ENCODE measurements around the gene DIRAS2.

The DIRAS2 gene

GRCh38 chr9:90611568-90611967, 31.1 kb downstream of the DIRAS2 start:
- DNase-seq: no peak

- DNase-seq: no peak
Measured at GRCh38 chr9:90611121-90611520, 31.5 kb downstream of the DIRAS2 start.

GRCh38 chr9:90607701-90608516, 34.7 kb downstream of the DIRAS2 start:
- no peak for DNase-seq

- DNase-seq: no peak
Measured at GRCh38 chr9:90600029-90600428, 42.6 kb downstream of the DIRAS2 start.

GRCh38 chr9:90598191-90598590, 44.4 kb downstream of the DIRAS2 start:
- DNase-seq: no peak

GRCh38 chr9:90593646-90594045, 49.0 kb downstream of the DIRAS2 start:
- no peak for DNase-seq

GRCh38 chr9:90580576-90580975, 62.0 kb downstream of the DIRAS2 start:
- DNase-seq: no peak

- DNase-seq: no peak
Measured at GRCh38 chr9:90579181-90579580, 63.4 kb downstream of the DIRAS2 start.

- DNase-seq: no peak
Measured at GRCh38 chr9:90578126-90578815, 64.4 kb downstream of the DIRAS2 start.

- no peak for DNase-seq
Measured at GRCh38 chr9:90569511-90569910, 73.1 kb downstream of the DIRAS2 start.

GRCh38 chr9:90568667-90569066, 74.0 kb downstream of the DIRAS2 start:
- DNase-seq: no peak

- DNase-seq: no peak
Measured at GRCh38 chr9:90562229-90562628, 80.4 kb downstream of the DIRAS2 start.
